Muscle of arm (tissue), 14 donors: ENCODE results near the gene GNRHR. TPM values are rescaled to one million over a fixed set of nuclear protein-coding genes. Genes with fewer than 3 reads are reported as not detected.
"Not testable (repeated sequence)": the region's sequence is repeated elsewhere in the genome, so short reads cannot be mapped to it uniquely, and the experiment has no call there.

Experiments
- DNase-seq: peaks from one replicate; pipeline ENCODE4 v3.0.0-alpha.2; 2013
- long read RNA-seq, 11 donors: transcript quantifications; one replicate each; lab custom pipeline, GENCODE V29; 2026
- polyA plus RNA-seq, 12 donors: library from polyadenylated mRNA; unstranded; fragments of 120-200 nt; gene quantifications; one replicate each; pipeline ENCODE4 v1.2.1, GENCODE V29; 2013; ENCODE audit not compliant: insufficient read length in 12 of 12

Gene GNRHR
- polyA plus RNA-seq, result under 1 TPM in 10 of 12 donors, not detected in 2; 0.29 to 0.74 (median 0.41) TPM
- long read RNA-seq, donor 1, result 0 reads
- long read RNA-seq, donor 2, result 0 reads
- long read RNA-seq, donor 3, result 0 reads
- long read RNA-seq, donor 4, result 0 reads
- long read RNA-seq, donor 5, result 0 reads
- long read RNA-seq, donor 6, result 0 reads
- long read RNA-seq, donor 7, result 0 reads
- long read RNA-seq, donor 8, result 0 reads
- long read RNA-seq, donor 9, result 0 reads
- long read RNA-seq, donor 10, result 0 reads
- long read RNA-seq, donor 11, result 0 reads

- DNase-seq, result no peak
Observed at GRCh38 chr4:67754288-67754687, at the start of gene GNRHR. GNRHR (minus strand) TSS chr4:67754388; CDS start chr4:67754335, 53 bp downstream.

GRCh38 chr4:67796810-67797209 lies 42.6 kb upstream of the GNRHR start:
- DNase-seq, result no peak

- no peak for DNase-seq
Observed at GRCh38 chr4:67790721-67791120, 36.5 kb upstream of the GNRHR start.

DNA sequence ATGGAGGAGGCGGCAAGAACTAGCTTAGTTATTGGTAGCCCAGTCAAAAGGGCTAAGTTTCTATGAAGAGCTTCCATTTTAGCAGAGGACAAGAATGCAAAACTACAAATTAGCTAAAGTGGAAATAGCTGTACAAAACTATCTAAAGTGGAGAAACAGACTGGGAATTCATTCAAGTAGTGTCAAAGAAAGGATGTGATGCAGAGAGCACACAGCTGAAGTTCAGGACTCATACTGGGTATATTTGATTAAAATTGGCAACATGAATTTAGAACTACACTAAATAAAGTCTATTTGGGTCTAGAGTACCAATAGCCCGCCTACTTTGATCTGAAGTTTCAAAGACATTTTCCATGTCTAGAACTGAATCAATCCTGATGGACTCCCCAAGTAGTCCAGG lies 33.1 kb upstream of the GNRHR start:
- no peak for DNase-seq

DNA sequence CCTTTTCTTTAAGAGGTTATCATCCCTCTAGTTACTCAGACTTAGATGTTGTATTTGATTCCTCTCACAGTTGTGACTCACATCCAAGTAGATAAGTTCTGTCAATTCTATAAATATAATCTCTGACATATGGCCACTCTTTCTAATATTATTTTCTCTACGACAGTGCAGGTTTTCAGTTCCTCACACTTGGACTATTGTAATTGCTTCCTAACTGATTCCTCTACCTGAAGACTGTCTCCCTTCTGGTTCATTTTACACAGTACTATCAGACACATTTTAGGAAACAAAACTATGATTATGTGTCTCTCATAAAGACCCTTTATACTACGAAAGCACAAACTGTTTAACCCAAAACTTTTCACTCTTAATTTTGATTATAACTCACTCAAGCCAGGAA lies 31.3 kb upstream of the GNRHR start:
- no peak for DNase-seq

- DNase-seq, result no peak
Observed at GRCh38 chr4:67779631-67780030, 25.4 kb upstream of the GNRHR start.

GRCh38 chr4:67776746-67777145 lies 22.6 kb upstream of the GNRHR start:
- DNase-seq, result no peak

DNA sequence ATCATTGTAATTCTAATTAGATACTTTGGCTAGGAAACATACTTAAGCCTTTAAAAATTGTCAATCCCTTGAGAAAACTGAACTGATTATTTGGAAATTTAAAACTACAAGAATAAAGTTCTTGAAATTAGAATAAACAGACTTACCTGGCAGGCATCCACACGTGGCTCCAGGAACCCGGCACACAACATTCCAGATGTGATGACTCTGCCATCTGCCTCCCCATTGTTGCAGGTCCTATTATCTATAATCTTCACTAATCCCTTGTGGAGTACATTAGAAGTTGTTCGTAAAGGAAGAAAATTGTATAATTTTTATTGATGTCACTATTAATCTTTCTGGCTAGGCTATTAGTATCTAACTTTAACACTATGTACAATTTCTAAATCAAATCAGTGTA lies 16.2 kb upstream of the GNRHR start:
- DNase-seq, result no peak

- no peak for DNase-seq
Observed at GRCh38 chr4:67765928-67766327, 11.7 kb upstream of the GNRHR start.

DNA sequence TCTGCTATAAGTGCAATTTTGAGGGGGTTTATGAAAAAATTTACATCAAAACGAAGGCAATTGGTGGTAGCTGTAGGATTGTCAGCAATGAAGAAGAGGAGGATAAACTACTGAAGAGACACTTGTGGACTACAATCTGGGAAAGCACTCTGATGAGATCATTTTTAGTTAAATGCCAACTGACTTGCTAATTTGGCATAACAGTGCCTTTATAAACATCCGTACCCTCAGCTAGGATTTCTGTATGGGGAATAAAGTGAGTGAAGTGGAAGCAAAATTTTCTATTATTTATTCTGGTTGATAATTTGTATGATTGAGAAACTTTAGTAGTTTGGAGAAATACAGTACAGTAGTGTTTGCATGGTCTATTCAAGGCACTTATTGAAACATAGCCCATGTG lies 11.2 kb upstream of the GNRHR start:
- DNase-seq, result no peak

GRCh38 chr4:67764183-67764582 lies 10.0 kb upstream of the GNRHR start:
- no peak for DNase-seq

GRCh38 chr4:67762086-67762485 lies 7.9 kb upstream of the GNRHR start:
- DNase-seq, result no peak

DNA sequence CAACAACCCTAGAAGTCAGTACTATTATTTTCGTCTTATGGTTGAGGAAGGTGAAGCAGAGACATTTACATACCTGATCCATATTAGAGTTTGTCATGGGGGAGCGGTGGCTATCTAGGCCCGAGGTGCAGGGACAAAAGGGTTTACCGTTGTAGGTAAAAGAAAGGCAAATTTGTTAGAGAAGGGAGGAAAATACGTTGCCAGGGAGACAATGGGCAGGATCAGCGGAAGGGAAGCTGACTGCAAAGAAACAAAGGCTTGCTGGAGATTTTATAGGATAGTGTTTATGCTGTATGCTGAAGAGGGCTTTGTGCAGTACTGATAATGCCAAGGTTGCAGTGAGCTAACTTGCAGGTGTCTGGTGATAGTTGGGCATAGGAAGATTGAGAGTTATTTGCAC lies 2.8 kb upstream of the GNRHR start:
- not testable (repeated sequence) for DNase-seq

DNA sequence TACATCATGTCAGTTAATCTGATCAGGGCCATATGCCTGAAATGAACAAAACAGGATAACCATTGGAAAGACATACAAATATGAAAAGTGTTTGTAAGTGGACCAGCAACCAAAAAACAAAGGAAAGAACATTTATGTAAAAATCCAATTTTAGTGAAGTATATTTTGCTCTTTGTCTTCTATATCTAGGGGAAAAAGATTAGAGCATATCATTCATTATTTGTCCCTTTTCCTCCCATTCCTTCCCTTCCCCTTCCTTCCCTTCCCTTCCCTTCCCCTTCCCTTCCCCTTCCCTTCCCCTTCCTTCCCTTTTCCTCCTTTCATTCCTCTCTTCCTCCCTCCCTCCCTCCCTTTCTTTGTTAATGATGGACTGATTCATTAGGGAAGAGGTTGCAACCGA lies 1.8 kb upstream of the GNRHR start:
- DNase-seq, result no peak

GRCh38 chr4:67751260-67751659 lies 2.9 kb downstream of the GNRHR start:
- DNase-seq, result no peak

GRCh38 chr4:67750691-67751090 lies 3.5 kb downstream of the GNRHR start:
- DNase-seq, result no peak

GRCh38 chr4:67749286-67749685 lies 4.9 kb downstream of the GNRHR start:
- DNase-seq, result no peak

DNA sequence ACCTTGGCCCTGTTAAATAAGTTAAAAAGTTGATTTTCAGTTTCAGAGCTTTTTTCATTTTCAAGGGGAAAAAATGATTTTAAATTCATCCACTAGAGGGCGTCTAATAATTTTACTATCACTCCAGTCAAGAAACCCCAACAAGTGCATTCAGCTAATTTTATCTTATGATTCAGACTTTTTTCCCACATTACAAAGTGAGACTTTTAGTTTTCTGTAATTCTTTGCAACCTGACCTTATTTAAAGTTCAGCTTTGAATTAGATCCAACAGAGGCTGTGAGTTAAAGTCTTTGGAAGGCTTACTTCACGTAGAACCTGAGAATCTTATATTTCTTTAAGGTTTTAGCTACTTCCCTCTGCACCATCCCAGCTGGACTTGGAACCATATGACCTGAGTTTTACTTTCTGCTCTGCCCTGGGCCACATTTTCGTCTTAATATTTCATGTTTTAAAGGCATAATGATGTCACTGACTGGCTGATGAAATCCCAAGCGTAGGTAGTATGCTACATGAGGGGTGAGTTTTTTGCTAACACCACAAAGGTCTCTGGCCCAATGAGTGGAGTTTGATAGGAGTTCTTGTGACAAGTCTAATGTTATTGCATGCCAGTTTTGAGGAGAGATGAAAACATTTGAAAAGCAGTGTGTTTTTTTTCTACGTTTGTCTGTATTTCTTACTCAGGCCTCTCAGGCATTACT lies 7.2 kb downstream of the GNRHR start:
- DNase-seq, result peak; percentile 17

GRCh38 chr4:67744561-67745283 lies 9.5 kb downstream of the GNRHR start:
- DNase-seq, result no peak

GRCh38 chr4:67743194-67743593 lies 11.0 kb downstream of the GNRHR start:
- no peak for DNase-seq

- DNase-seq, result no peak
Observed at GRCh38 chr4:67736262-67736661, 17.9 kb downstream of the GNRHR start.

DNA sequence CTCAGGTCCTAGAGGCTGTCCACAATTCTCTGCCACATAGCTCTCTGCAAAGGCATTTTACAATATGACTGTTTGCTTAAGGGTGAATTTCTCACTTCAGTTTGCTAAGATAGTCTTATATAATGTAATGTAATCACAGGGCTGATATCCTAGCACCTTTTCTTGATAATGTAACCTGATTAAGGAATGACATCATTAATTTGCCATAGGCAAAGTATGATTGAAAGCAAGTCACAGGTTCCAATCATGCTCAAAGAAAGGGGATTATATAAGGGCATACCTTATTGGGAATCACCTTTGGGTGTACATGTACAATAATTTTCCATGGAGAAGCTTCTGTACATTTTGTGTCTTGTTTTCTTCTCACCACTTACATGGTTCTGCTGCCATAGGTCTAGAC lies 18.9 kb downstream of the GNRHR start:
- no peak for DNase-seq

DNA sequence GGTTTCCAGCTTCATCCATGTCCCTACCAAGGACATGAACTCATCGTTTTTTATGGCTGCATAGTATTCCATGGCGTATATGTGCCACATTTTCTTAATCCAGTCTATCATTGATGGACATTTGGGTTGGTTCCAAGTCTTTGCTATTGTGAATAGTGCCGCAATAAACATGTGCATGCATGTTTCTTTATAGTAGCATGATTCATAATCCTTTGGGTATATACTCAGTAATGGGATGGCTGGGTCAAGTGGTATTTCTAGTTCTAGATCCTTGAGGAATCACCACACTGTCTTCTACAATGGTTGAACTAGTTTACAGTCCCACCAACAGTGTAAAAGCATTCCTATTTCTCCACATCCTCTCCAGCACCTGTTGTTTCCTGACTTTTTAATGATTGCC lies 23.7 kb downstream of the GNRHR start:
- not testable (repeated sequence) for DNase-seq
